Loucy (cell line): ENCODE measurements around the gene ACTA2.

Experiments
- EZH2phosphoT487 ChIP-seq: fragments of 200-600 bp; IDR thresholded peaks from 2 replicates; pipeline ENCODE4 v1.6.1; 2018; ENCODE audit warnings: antibody characterized with exemption, mild to moderate bottlenecking, moderate library complexity, borderline replicate concordance
- TF ChIP-seq, protein P1 (sequence below): fragments of 200-600 bp; sonication (generic); conservative IDR thresholded peaks from 2 replicates; pipeline ENCODE4 v1.5.1; 2014; ENCODE audit warnings: mild to moderate bottlenecking, antibody characterized with exemption, low read length

GRCh38 chr10:88961266-88961665 is 8.7 kb upstream of the ACTA2 start:
- TF ChIP-seq, protein P1, sequence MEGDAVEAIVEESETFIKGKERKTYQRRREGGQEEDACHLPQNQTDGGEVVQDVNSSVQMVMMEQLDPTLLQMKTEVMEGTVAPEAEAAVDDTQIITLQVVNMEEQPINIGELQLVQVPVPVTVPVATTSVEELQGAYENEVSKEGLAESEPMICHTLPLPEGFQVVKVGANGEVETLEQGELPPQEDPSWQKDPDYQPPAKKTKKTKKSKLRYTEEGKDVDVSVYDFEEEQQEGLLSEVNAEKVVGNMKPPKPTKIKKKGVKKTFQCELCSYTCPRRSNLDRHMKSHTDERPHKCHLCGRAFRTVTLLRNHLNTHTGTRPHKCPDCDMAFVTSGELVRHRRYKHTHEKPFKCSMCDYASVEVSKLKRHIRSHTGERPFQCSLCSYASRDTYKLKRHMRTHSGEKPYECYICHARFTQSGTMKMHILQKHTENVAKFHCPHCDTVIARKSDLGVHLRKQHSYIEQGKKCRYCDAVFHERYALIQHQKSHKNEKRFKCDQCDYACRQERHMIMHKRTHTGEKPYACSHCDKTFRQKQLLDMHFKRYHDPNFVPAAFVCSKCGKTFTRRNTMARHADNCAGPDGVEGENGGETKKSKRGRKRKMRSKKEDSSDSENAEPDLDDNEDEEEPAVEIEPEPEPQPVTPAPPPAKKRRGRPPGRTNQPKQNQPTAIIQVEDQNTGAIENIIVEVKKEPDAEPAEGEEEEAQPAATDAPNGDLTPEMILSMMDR = no peak
- TF ChIP-seq EZH2phosphoT487 = no peak
